ENCODE data around the gene VPS37C.

DNA sequence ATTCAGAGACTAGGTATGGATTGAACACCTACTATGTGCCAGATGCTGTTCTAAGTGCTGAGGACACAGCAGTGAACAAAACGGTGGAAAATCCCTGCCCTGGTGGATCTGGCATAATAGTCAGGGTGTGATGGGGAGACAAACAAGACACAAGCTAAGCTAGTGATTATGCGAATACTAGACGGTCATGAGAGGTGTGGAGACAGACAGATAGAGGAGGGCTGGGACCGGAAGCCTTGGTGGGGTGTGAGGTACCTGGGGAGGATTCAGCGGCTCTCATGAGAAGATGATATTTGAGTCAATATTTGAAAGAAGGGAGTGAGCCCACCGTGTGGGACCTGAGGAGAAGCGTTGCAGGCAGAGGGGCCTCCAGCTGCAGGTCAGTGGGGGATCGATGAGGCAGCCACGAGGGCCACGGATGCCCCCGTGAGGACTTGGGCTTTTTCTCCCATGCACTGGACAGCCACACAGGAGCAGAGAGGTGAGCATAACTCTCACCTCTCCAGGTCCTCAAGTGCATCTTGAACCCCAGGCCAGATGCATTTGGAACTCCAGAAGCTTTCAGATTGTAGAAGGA is 54.2 kb downstream of the VPS37C start:
- TF ChIP-seq EZH2 (IDR thresholded peaks at IDR 0.05; ENCODE audit: insufficient read depth, poor library complexity, severe bottlenecking): no peak
- no peak for TF ChIP-seq EZH2phosphoT487 (IDR thresholded peaks at IDR 0.05; ENCODE audit: insufficient read depth, low read depth)
